ENCODE data around the gene FHDC1.

- TF ChIP-seq, protein P1, sequence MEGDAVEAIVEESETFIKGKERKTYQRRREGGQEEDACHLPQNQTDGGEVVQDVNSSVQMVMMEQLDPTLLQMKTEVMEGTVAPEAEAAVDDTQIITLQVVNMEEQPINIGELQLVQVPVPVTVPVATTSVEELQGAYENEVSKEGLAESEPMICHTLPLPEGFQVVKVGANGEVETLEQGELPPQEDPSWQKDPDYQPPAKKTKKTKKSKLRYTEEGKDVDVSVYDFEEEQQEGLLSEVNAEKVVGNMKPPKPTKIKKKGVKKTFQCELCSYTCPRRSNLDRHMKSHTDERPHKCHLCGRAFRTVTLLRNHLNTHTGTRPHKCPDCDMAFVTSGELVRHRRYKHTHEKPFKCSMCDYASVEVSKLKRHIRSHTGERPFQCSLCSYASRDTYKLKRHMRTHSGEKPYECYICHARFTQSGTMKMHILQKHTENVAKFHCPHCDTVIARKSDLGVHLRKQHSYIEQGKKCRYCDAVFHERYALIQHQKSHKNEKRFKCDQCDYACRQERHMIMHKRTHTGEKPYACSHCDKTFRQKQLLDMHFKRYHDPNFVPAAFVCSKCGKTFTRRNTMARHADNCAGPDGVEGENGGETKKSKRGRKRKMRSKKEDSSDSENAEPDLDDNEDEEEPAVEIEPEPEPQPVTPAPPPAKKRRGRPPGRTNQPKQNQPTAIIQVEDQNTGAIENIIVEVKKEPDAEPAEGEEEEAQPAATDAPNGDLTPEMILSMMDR (IDR thresholded peaks at IDR 0.05): no peak
- TF ChIP-seq POLR2AphosphoS5 (IDR thresholded peaks at IDR 0.05; ENCODE audit: low read depth, low read length): no peak
- TF ChIP-seq REST (IDR thresholded peaks at IDR 0.05; ENCODE audit: insufficient read depth in 1 of 2, low read depth in 2 of 2, low read length in 1 of 2): no peak
These were observed 16.3 kb upstream of the FHDC1 start for GRCh38 chr4:152919826-152920225.
